GM23338 (cell line): Measurements from ENCODE around the gene MT1H. TPM values are rescaled to one million over a fixed set of nuclear protein-coding genes. Genes with fewer than 3 reads are reported as not detected.

ENCODE experiments used
- ATAC-seq: fragments of 200-7000 bp; cut with Tn5 transposase; 3 replicates; pipeline ENCODE4 v1.9.1; 2020
- DNase-seq: peaks from one replicate; pipeline ENCODE4 v3.0.0-alpha.2; 2015; ENCODE audit warnings: low spot score
- H2AFZ ChIP-seq: fragments of 200-600 bp; sonication (generic); 2 replicates; pipeline ENCODE4 v1.8.0; 2016; ENCODE audit warnings: antibody characterized with exemption, mild to moderate bottlenecking, moderate library complexity
- H3F3A ChIP-seq: fragments of 200-600 bp; sonication (generic); replicated peaks from 2 replicates; pipeline ENCODE4 v1.8.0; 2017; ENCODE audit warnings: antibody characterized with exemption, mixed run types, low read depth
- H3K27ac ChIP-seq: fragments of 200-600 bp; sonication (generic); 2 replicates; pipeline ENCODE4 v1.6.1; 2016; ENCODE audit warnings: low read depth
- H3K27me3 ChIP-seq: fragments of 200-600 bp; sonication (generic); 2 replicates; pipeline ENCODE4 v1.8.0; 2016; ENCODE audit warnings: mild to moderate bottlenecking, mixed run types, moderate library complexity; ENCODE audit not compliant: insufficient read depth
- H3K36me3 ChIP-seq: fragments of 200-600 bp; sonication (generic); 2 replicates; pipeline ENCODE4 v1.8.0; 2016; ENCODE audit warnings: mild to moderate bottlenecking; ENCODE audit not compliant: insufficient read depth
- H3K4me1 ChIP-seq: fragments of 200-600 bp; sonication (generic); 2 replicates; pipeline ENCODE4 v1.8.0; 2016; ENCODE audit warnings: mild to moderate bottlenecking, moderate library complexity; ENCODE audit not compliant: insufficient read depth
- H3K4me2 ChIP-seq: fragments of 200-600 bp; sonication (generic); 2 replicates; pipeline ENCODE4 v1.7.1; 2017; ENCODE audit warnings: mixed run types
- H3K4me3 ChIP-seq: fragments of 200-600 bp; sonication (generic); 2 replicates; pipeline ENCODE4 v1.6.1; 2016; ENCODE audit warnings: mixed run types
- H3K79me2 ChIP-seq: fragments of 200-600 bp; sonication (generic); replicated peaks from 2 replicates; pipeline ENCODE4 v1.8.0; 2017; ENCODE audit warnings: mild to moderate bottlenecking; ENCODE audit not compliant: insufficient read depth
- H3K9me2 ChIP-seq: fragments of 200-600 bp; sonication (generic); 2 replicates; pipeline ENCODE4 v1.8.0; 2017; ENCODE audit not compliant: insufficient read depth
- H4K20me1 ChIP-seq: fragments of 200-600 bp; sonication (generic); replicated peaks from 2 replicates; pipeline ENCODE4 v1.8.0; 2017; ENCODE audit warnings: mild to moderate bottlenecking; ENCODE audit not compliant: insufficient read depth
- H3K27ac Mint-ChIP-seq: 2 replicates; pipeline ENCODE4 v1.8.0; 2020; ENCODE audit warnings: inconsistent platforms, mild to moderate bottlenecking, moderate library complexity, mixed read lengths
- H3K27me3 Mint-ChIP-seq: 3 replicates; pipeline ENCODE4 v1.8.0; 2022; ENCODE audit warnings: low read depth, mild to moderate bottlenecking, moderate library complexity, mixed read lengths, inconsistent platforms; ENCODE audit not compliant: insufficient read depth, poor library complexity
- H3K36me3 Mint-ChIP-seq: 3 replicates; pipeline ENCODE4 v1.8.0; 2021; ENCODE audit warnings: low read depth, mild to moderate bottlenecking, inconsistent platforms, moderate library complexity, mixed read lengths
- H3K4me1 Mint-ChIP-seq: 3 replicates; pipeline ENCODE4 v1.8.0; 2020; ENCODE audit warnings: mild to moderate bottlenecking, inconsistent platforms, mixed read lengths
- H3K4me3 Mint-ChIP-seq: 3 replicates; pipeline ENCODE4 v1.8.0; 2021; ENCODE audit warnings: moderate library complexity, mild to moderate bottlenecking, inconsistent platforms, mixed read lengths
- H3K9me3 Mint-ChIP-seq: 3 replicates; pipeline ENCODE4 v1.8.0; 2020; ENCODE audit warnings: moderate library complexity, mild to moderate bottlenecking, inconsistent platforms, mixed read lengths
- CREB1 ChIP-seq: fragments of 250-450 bp; sonication (Bioruptor Pico); IDR thresholded peaks from 2 replicates; pipeline ENCODE4 v1.5.0; 2020; ENCODE audit warnings: low read depth, mild to moderate bottlenecking, moderate library complexity
- EZH2 ChIP-seq: fragments of 200-600 bp; sonication (generic); IDR thresholded peaks from one replicate; pipeline ENCODE4 v1.8.0; 2017; ENCODE audit warnings: antibody characterized with exemption, mild to moderate bottlenecking, low read depth; ENCODE audit not compliant: unreplicated experiment
- EZH2phosphoT487 ChIP-seq: fragments of 200-600 bp; sonication (generic); IDR thresholded peaks from one replicate; pipeline ENCODE4 v1.8.1; 2018; ENCODE audit warnings: antibody characterized with exemption; ENCODE audit not compliant: unreplicated experiment
- JUNB ChIP-seq: IDR thresholded peaks from one replicate; pipeline ENCODE4 v1.6.1; 2016; ENCODE audit warnings: antibody characterized with exemption; ENCODE audit not compliant: unreplicated experiment
- NANOG ChIP-seq: IDR thresholded peaks from 2 replicates; pipeline ENCODE4 v1.6.1; 2016; ENCODE audit warnings: antibody characterized with exemption, borderline replicate concordance
- POLR2AphosphoS5 ChIP-seq: IDR thresholded peaks from 2 replicates; pipeline ENCODE4 v1.6.1; 2016; ENCODE audit warnings: antibody characterized with exemption, low read depth
- STAT1 ChIP-seq: IDR thresholded peaks from one replicate; pipeline ENCODE4 v1.6.1; 2016; ENCODE audit warnings: antibody characterized with exemption; ENCODE audit not compliant: unreplicated experiment
- ZNF114 ChIP-seq: fragments of 250-450 bp; sonication (Bioruptor Pico); IDR thresholded peaks from 2 replicates; pipeline ENCODE4 v1.5.0; 2020; ENCODE audit warnings: mild to moderate bottlenecking, moderate library complexity
- ZNF331 ChIP-seq: fragments of 250-450 bp; sonication (Bioruptor Pico); IDR thresholded peaks from 2 replicates; pipeline ENCODE4 v1.5.0; 2020; ENCODE audit warnings: low read depth, mild to moderate bottlenecking, moderate library complexity
- ZNF462 ChIP-seq: fragments of 250-450 bp; sonication (Bioruptor Pico); IDR thresholded peaks from 2 replicates; pipeline ENCODE4 v1.5.0; 2020; ENCODE audit warnings: mild to moderate bottlenecking, moderate library complexity
- polyA plus RNA-seq: library from polyadenylated mRNA; unstranded; fragments of >200 nt; fragmentation: Nextera tagmentation; extraction: Ambion mirVana; gene quantifications from 2 replicates; pipeline ENCODE4 v1.2.1, GENCODE V29; 2016
- total RNA-seq: library from RNA; depleted of rRNA; stranded (reverse); fragments of >200 nt; shearing (Covaris generic); gene quantifications from 2 replicates; pipeline ENCODE4 v1.2.3, GENCODE V29; 2014
- TF ChIP-seq, protein P1 (sequence below): IDR thresholded peaks from 2 replicates; pipeline ENCODE4 v1.6.1; 2016; ENCODE audit warnings: antibody characterized with exemption
- TF ChIP-seq, protein P2 (sequence below): IDR thresholded peaks from one replicate; pipeline ENCODE4 v1.6.1; 2018; ENCODE audit warnings: antibody characterized with exemption; ENCODE audit not compliant: unreplicated experiment
- TF ChIP-seq, protein P3 (sequence below), 2 experiments: fragments of 200-600 bp in 1 of 2; sonication (generic) in 1 of 2; conservative IDR thresholded peaks; 2 replicates each; pipeline versions ENCODE4 v1.5.1 to v1.6.1; 2016 to 2017; ENCODE audit warnings: antibody characterized with exemption in 2 of 2, low read depth in 2 of 2, mild to moderate bottlenecking in 2 of 2, moderate library complexity in 1 of 2

Gene MT1H
- total and polyA plus RNA-seq, 2 experiments from 2014 or later = 52.3 to 425 TPM

- Mint-ChIP-seq H3K9me3 (no peaks in the 10 kb centered on the region), H3K36me3 (no peaks in the 10 kb centered on the region), H3K4me1 (peaks cover 4% of the 10 kb centered on the region; the same call in 2 of the 3 replicates), H3K4me3 (no peak overlapping the region), H3K27me3 (peaks cover 64% of the 10 kb centered on the region), H3K27ac (no peak overlapping the region)
- no peaks in the 10 kb centered on the region; the same call in 1 of the 2 replicates for H3K4me1 ChIP-seq
- H3K4me3 ChIP-seq = no peak overlapping the region
- no peaks in the 10 kb centered on the region for H3F3A ChIP-seq
- ATAC-seq (no peak), DNase-seq (no peak)
- no peaks in the 10 kb centered on the region for H3K36me3 ChIP-seq
- H3K4me2 ChIP-seq = no peak overlapping the region
- no peaks in the 10 kb centered on the region for H3K9me2 ChIP-seq
- TF ChIP-seq ZNF331 (no peak), ZNF114 (CRISPR knock-in tag) (no peak), JUNB (no peak), NANOG (no peak), STAT1 (no peak), CREB1 (CRISPR knock-in tag) (no peak), EZH2phosphoT487 (no peak), EZH2 (no peak), POLR2AphosphoS5 (no peak), ZNF462 (CRISPR knock-in tag) (no peak)
- TF ChIP-seq, protein P1, sequence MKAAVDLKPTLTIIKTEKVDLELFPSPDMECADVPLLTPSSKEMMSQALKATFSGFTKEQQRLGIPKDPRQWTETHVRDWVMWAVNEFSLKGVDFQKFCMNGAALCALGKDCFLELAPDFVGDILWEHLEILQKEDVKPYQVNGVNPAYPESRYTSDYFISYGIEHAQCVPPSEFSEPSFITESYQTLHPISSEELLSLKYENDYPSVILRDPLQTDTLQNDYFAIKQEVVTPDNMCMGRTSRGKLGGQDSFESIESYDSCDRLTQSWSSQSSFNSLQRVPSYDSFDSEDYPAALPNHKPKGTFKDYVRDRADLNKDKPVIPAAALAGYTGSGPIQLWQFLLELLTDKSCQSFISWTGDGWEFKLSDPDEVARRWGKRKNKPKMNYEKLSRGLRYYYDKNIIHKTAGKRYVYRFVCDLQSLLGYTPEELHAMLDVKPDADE = no peak
- TF ChIP-seq, protein P2, sequence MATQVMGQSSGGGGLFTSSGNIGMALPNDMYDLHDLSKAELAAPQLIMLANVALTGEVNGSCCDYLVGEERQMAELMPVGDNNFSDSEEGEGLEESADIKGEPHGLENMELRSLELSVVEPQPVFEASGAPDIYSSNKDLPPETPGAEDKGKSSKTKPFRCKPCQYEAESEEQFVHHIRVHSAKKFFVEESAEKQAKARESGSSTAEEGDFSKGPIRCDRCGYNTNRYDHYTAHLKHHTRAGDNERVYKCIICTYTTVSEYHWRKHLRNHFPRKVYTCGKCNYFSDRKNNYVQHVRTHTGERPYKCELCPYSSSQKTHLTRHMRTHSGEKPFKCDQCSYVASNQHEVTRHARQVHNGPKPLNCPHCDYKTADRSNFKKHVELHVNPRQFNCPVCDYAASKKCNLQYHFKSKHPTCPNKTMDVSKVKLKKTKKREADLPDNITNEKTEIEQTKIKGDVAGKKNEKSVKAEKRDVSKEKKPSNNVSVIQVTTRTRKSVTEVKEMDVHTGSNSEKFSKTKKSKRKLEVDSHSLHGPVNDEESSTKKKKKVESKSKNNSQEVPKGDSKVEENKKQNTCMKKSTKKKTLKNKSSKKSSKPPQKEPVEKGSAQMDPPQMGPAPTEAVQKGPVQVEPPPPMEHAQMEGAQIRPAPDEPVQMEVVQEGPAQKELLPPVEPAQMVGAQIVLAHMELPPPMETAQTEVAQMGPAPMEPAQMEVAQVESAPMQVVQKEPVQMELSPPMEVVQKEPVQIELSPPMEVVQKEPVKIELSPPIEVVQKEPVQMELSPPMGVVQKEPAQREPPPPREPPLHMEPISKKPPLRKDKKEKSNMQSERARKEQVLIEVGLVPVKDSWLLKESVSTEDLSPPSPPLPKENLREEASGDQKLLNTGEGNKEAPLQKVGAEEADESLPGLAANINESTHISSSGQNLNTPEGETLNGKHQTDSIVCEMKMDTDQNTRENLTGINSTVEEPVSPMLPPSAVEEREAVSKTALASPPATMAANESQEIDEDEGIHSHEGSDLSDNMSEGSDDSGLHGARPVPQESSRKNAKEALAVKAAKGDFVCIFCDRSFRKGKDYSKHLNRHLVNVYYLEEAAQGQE = no peak
- TF ChIP-seq, protein P3, sequence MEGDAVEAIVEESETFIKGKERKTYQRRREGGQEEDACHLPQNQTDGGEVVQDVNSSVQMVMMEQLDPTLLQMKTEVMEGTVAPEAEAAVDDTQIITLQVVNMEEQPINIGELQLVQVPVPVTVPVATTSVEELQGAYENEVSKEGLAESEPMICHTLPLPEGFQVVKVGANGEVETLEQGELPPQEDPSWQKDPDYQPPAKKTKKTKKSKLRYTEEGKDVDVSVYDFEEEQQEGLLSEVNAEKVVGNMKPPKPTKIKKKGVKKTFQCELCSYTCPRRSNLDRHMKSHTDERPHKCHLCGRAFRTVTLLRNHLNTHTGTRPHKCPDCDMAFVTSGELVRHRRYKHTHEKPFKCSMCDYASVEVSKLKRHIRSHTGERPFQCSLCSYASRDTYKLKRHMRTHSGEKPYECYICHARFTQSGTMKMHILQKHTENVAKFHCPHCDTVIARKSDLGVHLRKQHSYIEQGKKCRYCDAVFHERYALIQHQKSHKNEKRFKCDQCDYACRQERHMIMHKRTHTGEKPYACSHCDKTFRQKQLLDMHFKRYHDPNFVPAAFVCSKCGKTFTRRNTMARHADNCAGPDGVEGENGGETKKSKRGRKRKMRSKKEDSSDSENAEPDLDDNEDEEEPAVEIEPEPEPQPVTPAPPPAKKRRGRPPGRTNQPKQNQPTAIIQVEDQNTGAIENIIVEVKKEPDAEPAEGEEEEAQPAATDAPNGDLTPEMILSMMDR (conservative IDR thresholded peaks at IDR 0.05; ENCODE audit: low read depth in 2 of 2) = no peak
- H4K20me1 ChIP-seq = no peaks in the 10 kb centered on the region
- H3K27me3 ChIP-seq = peaks cover 70% of the 10 kb centered on the region
- H3K79me2 ChIP-seq = no peaks in the 10 kb centered on the region
- H3K27ac ChIP-seq = no peak overlapping the region
- H2AFZ ChIP-seq = no peak overlapping the region
Measured at GRCh38 chr16:56649820-56650219, 19.8 kb upstream of the MT1H start.
